ENCODE measurements around the gene AKR1C8. TPM values are rescaled to one million over a fixed set of nuclear protein-coding genes. Genes with fewer than 3 reads are reported as not detected.
"Not testable (repeated sequence)": the region's sequence is repeated elsewhere in the genome, so short reads cannot be mapped to it uniquely, and the experiment has no call there.

Gene AKR1C8
- total RNA-seq, 1 experiment from 2014 or later = 0.16 TPM

- Histone ChIP-seq H3K4me1 (replicated peaks) (no peaks in the 10 kb centered on the region), H3K36me3 (no peaks in the 10 kb centered on the region), H3K4me3 (no peak overlapping the region), H3K27ac (no peak overlapping the region), H3K27me3 (replicated peaks) (no peaks in the 10 kb centered on the region), H3K9me3 (replicated peaks) (no peaks in the 10 kb centered on the region)
- DNase-seq (ENCODE audit: low read depth in 1 of 2, low spot score in 2 of 2) = no peak
Measured at GRCh38 chr10:5116621-5117020, 68.3 kb downstream of the AKR1C8 start.

DNA sequence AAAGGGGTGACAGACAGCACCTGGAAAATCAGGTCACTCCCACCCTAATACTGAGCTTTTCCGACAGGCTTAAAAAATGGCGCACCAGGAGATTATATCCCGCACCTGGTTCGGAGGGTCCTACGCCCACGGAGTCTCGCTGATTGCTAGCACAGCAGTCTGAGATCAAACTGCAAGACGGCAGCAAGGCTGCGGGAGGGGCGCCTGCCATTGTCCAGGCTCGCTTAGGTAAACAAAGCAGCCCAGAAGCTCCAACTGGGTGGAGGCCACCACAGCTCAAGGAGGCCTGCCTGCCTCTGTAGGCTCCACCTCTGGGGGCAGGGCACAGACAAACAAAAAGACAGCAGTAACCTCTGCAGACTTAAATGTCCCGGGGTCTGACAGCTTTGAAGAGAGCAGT lies 75.1 kb downstream of the AKR1C8 start:
- not testable (repeated sequence) for H3K4me3 ChIP-seq; DNase-seq (ENCODE audit: low read depth in 1 of 2, low spot score in 2 of 2); H3K36me3 ChIP-seq; H3K27me3 ChIP-seq (replicated peaks); H3K27ac ChIP-seq; H3K4me1 ChIP-seq (replicated peaks); H3K9me3 ChIP-seq (replicated peaks)

- Histone ChIP-seq H3K9me3 (replicated peaks) (no peaks in the 10 kb centered on the region), H3K4me1 (replicated peaks) (no peaks in the 10 kb centered on the region), H3K27me3 (replicated peaks) (no peaks in the 10 kb centered on the region), H3K4me3 (no peak overlapping the region), H3K27ac (no peak overlapping the region), H3K36me3 (no peaks in the 10 kb centered on the region)
- no peak for DNase-seq (ENCODE audit: low read depth in 1 of 2, low spot score in 2 of 2)
Measured at GRCh38 chr10:5108658-5109416, 76.1 kb downstream of the AKR1C8 start.

GRCh38 chr10:5107860-5108526 lies 77.0 kb downstream of the AKR1C8 start:
- no peak overlapping the region for H3K27ac ChIP-seq

DNA sequence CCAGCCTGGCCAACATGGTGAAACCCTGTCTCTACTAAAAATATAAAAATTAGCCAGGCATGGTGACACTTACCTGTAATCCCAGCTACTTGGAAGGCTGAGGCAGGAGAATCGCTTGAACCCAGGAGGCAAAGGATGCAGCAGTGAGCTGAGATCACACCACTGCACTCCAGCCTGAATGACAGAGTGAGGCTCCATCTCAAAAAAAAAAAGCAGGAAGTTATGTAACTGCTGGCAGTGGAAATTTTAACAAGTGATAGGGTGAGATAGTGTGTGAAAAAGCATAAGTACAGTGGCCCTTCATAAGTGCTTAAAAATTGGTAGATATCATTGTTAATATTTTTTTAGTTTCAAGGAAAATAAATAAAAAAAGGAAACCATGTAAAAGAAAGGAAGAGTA lies 78.4 kb downstream of the AKR1C8 start:
- H3K36me3 ChIP-seq = no peaks in the 10 kb centered on the region
- DNase-seq (ENCODE audit: low read depth in 1 of 2, low spot score in 2 of 2) = no peak
- H3K4me3 ChIP-seq = no peak overlapping the region
- no peaks in the 10 kb centered on the region for H3K4me1 ChIP-seq (replicated peaks)
- no peaks in the 10 kb centered on the region for H3K27me3 ChIP-seq (replicated peaks)
- no peaks in the 10 kb centered on the region for H3K9me3 ChIP-seq (replicated peaks)
- no peak overlapping the region for H3K27ac ChIP-seq

More at GRCh38 chr10:5107860-5108526, 77.0 kb downstream of the AKR1C8 start:
- DNase-seq (ENCODE audit: low read depth in 1 of 2, low spot score in 2 of 2) = no peak
- Histone ChIP-seq H3K36me3 (no peaks in the 10 kb centered on the region), H3K4me1 (replicated peaks) (no peaks in the 10 kb centered on the region), H3K27me3 (replicated peaks) (no peaks in the 10 kb centered on the region), H3K9me3 (replicated peaks) (no peaks in the 10 kb centered on the region), H3K4me3 (no peak overlapping the region)

DNA sequence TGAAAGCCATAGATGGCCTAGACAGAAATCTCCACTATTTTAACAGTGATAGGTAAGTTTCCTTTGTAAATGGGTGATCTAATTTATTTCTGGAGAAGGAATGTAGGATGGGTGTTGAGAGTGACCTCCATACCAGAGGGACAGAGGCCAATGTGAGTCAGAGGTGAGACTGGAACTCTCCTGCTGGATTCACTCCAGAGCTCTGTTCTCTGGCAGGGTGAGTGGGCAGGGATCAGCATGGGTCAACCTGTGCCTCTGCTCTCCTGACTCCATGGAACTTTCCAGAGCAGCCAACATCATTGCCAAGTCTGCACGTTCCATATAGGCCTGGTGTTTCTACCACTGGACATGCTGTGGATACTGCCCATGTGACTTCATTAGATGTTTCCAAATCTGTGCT lies 79.3 kb downstream of the AKR1C8 start:
- Histone ChIP-seq H3K4me1 (replicated peaks) (no peaks in the 10 kb centered on the region), H3K4me3 (no peak overlapping the region), H3K27me3 (replicated peaks) (no peaks in the 10 kb centered on the region), H3K9me3 (replicated peaks) (no peaks in the 10 kb centered on the region), H3K27ac (no peak overlapping the region), H3K36me3 (no peaks in the 10 kb centered on the region)
- no peak for DNase-seq (ENCODE audit: low read depth in 1 of 2, low spot score in 2 of 2)

Other genes starting within 250 kb of the AKR1C8 start
- 0.81 and 1.4 TPM in 2 replicates for gene AKR1C1, start 221.7 kb downstream of the AKR1C8 start, total RNA-seq (2014; rRNA removed; shearing (Covaris generic))
- 0.18 TPM in 1 of 2 replicates, not detected in the other for gene AKR1C2, start 181.3 kb downstream of the AKR1C8 start, total RNA-seq (2014; rRNA removed; shearing (Covaris generic))
- 0.55 and 0.75 TPM in 2 replicates for gene AKR1C3, start 90.7 kb downstream of the AKR1C8 start, total RNA-seq (2014; rRNA removed; shearing (Covaris generic))
- gene AKR1C4, start 11.7 kb upstream of the AKR1C8 start, total RNA-seq (2014; rRNA removed; shearing (Covaris generic)) = not detected in 2 replicates
- gene UCN3, start 179.8 kb upstream of the AKR1C8 start, total RNA-seq (2014; rRNA removed; shearing (Covaris generic)) = not detected in 2 replicates
- gene TUBAL3, start 219.7 kb upstream of the AKR1C8 start, total RNA-seq (2014; rRNA removed; shearing (Covaris generic)) = not detected in 2 replicates
- 38.1 and 52.4 TPM in 2 replicates for gene NET1, start 227.4 kb upstream of the AKR1C8 start, total RNA-seq (2014; rRNA removed; shearing (Covaris generic))

Measured in SJSA1 (cell line).